HFF-Myc (cell line): ENCODE measurements around the gene TMEM198.

Experiments used
- DNase-seq: peaks from one replicate; pipeline ENCODE4 v3.0.0-alpha.2; 2011; ENCODE audit warnings: low read depth; ENCODE audit errors: extremely low read depth
- H3K4me3 ChIP-seq: replicated peaks from 2 replicates; pipeline ENCODE4 v1.5.1; 2011; ENCODE audit warnings: low read depth, mild to moderate bottlenecking, control low read depth, low read length
- TF ChIP-seq, protein P1 (sequence below): IDR thresholded peaks from 2 replicates; pipeline ENCODE4 v1.5.1; 2012; ENCODE audit warnings: mild to moderate bottlenecking, low read depth, low read length, control low read depth; ENCODE audit errors: missing control alignments

Gene TMEM198

GRCh38 chr2:219573166-219573565, 29.3 kb downstream of the TMEM198 start:
- no peak for DNase-seq
- H3K4me3 ChIP-seq = no peak overlapping the region
- TF ChIP-seq, protein P1, sequence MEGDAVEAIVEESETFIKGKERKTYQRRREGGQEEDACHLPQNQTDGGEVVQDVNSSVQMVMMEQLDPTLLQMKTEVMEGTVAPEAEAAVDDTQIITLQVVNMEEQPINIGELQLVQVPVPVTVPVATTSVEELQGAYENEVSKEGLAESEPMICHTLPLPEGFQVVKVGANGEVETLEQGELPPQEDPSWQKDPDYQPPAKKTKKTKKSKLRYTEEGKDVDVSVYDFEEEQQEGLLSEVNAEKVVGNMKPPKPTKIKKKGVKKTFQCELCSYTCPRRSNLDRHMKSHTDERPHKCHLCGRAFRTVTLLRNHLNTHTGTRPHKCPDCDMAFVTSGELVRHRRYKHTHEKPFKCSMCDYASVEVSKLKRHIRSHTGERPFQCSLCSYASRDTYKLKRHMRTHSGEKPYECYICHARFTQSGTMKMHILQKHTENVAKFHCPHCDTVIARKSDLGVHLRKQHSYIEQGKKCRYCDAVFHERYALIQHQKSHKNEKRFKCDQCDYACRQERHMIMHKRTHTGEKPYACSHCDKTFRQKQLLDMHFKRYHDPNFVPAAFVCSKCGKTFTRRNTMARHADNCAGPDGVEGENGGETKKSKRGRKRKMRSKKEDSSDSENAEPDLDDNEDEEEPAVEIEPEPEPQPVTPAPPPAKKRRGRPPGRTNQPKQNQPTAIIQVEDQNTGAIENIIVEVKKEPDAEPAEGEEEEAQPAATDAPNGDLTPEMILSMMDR = no peak

DNA sequence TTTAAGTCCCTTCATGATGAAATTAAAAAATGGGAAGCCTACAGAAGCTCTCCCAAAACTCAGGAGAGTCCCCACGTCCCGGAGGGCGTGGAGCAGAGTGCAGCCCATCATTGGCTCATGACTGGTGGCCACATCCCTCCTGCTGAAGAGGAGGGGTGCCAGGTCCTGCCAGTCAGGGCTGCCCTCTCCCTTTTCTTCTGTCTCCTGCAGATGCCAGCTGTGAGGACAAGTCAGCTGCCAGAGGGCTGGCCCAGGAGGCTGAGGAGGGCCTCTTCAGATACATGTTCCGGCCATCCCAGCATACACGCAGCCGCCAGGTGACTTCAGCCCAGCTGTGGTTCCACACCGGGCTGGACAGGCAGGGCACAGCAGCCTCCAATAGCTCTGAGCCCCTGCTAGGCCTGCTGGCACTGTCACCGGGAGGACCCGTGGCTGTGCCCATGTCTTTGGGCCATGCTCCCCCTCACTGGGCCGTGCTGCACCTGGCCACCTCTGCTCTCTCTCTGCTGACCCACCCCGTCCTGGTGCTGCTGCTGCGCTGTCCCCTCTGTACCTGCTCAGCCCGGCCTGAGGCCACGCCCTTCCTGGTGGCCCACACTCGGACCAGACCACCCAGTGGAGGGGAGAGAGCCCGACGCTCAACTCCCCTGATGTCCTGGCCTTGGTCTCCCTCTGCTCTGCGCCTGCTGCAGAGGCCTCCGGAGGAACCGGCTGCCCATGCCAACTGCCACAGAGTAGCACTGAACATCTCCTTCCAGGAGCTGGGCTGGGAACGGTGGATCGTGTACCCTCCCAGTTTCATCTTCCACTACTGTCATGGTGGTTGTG, 30.9 kb downstream of the TMEM198 start:
- no peak for DNase-seq
- TF ChIP-seq, protein P1 = no peak
- H3K4me3 ChIP-seq = no peak overlapping the region

- TF ChIP-seq, protein P1 = no peak
- no peak for DNase-seq
- no peak overlapping the region for H3K4me3 ChIP-seq
These were observed 32.0 kb downstream of the TMEM198 start for GRCh38 chr2:219575566-219576504.

DNA sequence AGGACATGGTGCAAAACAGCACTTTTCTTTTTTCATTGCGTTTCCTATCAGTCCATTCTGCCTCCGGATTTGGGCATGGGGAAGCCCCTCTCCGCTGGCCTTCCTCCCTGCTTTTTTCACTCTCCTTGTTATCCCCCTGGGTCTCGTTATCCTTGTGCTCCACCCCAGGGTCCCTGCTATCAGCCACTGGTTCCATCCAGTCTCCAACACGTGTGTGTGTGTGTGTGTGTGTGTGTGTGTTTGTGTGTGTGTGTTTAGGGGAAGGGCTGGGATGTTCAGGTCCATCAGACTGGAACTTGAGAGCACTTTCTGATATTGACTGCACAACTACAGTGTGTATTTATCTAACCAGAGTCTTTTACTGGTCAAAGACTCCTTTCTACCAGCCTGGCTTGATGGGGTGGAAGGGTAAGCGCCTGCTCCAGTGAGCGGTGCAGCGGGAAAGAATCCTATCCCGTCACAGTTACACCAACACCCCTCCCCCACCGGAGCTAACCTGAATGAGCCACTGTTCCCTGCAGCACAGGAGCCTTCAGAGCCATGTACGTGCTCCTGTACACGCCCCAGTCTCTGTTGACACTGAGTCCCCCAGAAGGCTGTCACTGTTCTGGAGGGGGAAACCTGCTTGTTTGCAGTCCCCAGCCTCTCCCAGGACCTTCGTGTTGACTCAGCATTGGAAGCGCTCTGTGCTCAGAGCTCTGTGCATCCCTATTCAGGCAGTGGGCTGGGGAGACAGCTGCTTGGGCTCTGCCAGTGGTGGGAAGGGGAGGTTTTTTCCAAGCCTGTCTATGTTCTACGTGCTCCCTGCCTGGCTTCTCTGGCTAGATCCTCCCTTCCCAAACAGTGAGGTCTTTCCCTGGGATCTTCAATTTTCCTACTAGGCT, 32.9 kb downstream of the TMEM198 start:
- no peak overlapping the region for H3K4me3 ChIP-seq
- no peak for DNase-seq
- TF ChIP-seq, protein P1 = no peak

DNA sequence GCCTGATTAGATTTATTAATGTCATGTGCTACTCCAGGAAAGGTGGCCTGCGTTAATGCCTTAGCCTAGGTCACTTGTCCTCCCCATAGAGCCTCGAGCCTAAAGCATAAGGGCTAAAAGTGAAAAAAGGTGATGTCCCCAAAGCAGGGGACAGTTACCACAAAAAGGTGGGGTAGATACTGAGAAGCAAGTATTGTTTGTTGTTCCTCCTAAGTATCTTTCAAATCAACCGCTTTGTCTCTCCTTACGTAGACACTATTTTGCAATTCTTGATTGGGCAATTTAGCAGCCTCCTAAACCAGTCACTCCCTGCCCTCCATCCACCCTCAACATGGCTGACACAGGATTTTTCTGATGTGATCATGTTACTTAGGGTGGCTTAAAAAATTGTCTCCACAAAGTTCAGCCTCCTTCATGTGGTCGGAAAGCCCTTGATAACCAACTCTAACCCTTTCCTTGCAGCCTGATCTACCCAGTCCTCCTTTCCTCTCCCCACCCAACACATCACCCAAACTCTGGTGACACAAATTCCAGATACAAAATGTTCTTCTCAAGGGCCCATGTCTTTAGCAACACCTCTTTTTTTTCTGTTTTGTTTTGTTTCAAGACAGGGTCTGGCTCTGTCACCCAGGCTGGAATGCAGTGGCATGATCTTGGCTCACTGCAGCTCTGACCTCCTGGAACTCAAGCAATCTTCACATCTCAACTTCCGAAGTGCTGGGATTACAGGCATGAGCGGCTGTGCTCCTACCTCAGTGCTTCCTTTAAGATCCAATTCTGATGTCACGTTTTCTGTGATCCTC, 35.2 kb downstream of the TMEM198 start:
- TF ChIP-seq, protein P1 = no peak
- no peak for DNase-seq
- H3K4me3 ChIP-seq = no peak overlapping the region
